Measurements from ENCODE around the gene CDC14A. TPM values are rescaled to one million over a fixed set of nuclear protein-coding genes. Genes with fewer than 3 reads are reported as not detected.

CDC14A gene
- total RNA-seq, 2 experiments from 2014 or later, result 4.9 to 7.2 TPM

GRCh38 chr1:100434831-100435230 lies 82.5 kb downstream of the CDC14A start:
- H3K79me2 ChIP-seq (ENCODE audit: insufficient read depth, low read depth, low read length), result no peaks in the 10 kb centered on the region
- ChIA-PET POLR2A (interaction anchor here (0.9 to 1.2 kb wide), 2 partner anchors 17 to 431 kb away, joined by 3 read pairs; no protein-coding TSS in a partner anchor), CTCF (ENCODE audit: unreplicated experiment) (no interaction called here)
- intact Hi-C loops (cut with micrococcal nuclease; ENCODE audit: unreplicated experiment), result no loop called here
- no peak overlapping the region for H3K4me2 ChIP-seq (ENCODE audit: low read length)
- no peak overlapping the region for H3K27ac ChIP-seq (ENCODE audit: low read depth, low read length, poor library complexity, severe bottlenecking)
- H3K9me2 ChIP-seq (ENCODE audit: insufficient read depth, low read length), result no peaks in the 10 kb centered on the region
- H4K20me1 ChIP-seq (ENCODE audit: insufficient read depth, low read length), result no peaks in the 10 kb centered on the region
- no peaks in the 10 kb centered on the region for H3K36me3 ChIP-seq (ENCODE audit: insufficient read depth, low read length)
- no TSS peak for BruUV-seq (replicated peaks)
- no peak for DNase-seq (ENCODE audit: low spot score)
- H3K4me3 ChIP-seq (ENCODE audit: low read depth, low read length, poor library complexity, severe bottlenecking), result no peak overlapping the region
- no peaks in the 10 kb centered on the region for H3K9me3 ChIP-seq (ENCODE audit: low read length)
- H2AFZ ChIP-seq (ENCODE audit: low read length), result no peak overlapping the region
- no peaks in the 10 kb centered on the region for H3K4me1 ChIP-seq (ENCODE audit: insufficient read depth, low read length, poor library complexity, severe bottlenecking)
- TF ChIP-seq CTCF (conservative IDR thresholded peaks at IDR 0.05; ENCODE audit: low read length), result no peak
- TF ChIP-seq EZH2phosphoT487 (IDR thresholded peaks at IDR 0.05; ENCODE audit: borderline replicate concordance, low read depth, low read length), result no peak

GRCh38 chr1:100438375-100438774 lies 86.1 kb downstream of the CDC14A start:
- BruUV-seq (replicated peaks), result no TSS peak
- Histone ChIP-seq H3K9me2 (ENCODE audit: insufficient read depth, low read length) (no peaks in the 10 kb centered on the region), H4K20me1 (ENCODE audit: insufficient read depth, low read length) (no peaks in the 10 kb centered on the region), H3K36me3 (ENCODE audit: insufficient read depth, low read length) (no peaks in the 10 kb centered on the region), H3K9me3 (ENCODE audit: low read length) (no peaks in the 10 kb centered on the region), H3K79me2 (ENCODE audit: insufficient read depth, low read depth, low read length) (no peaks in the 10 kb centered on the region), H3K27ac (ENCODE audit: low read depth, low read length, poor library complexity, severe bottlenecking) (no peak overlapping the region), H2AFZ (ENCODE audit: low read length) (no peak overlapping the region), H3K4me3 (ENCODE audit: low read depth, low read length, poor library complexity, severe bottlenecking) (no peak overlapping the region), H3K4me1 (ENCODE audit: insufficient read depth, low read length, poor library complexity, severe bottlenecking) (peaks cover 5% of the 10 kb centered on the region), H3K4me2 (ENCODE audit: low read length) (no peak overlapping the region)
- TF ChIP-seq CTCF (conservative IDR thresholded peaks at IDR 0.05; ENCODE audit: low read length) (no peak), EZH2phosphoT487 (IDR thresholded peaks at IDR 0.05; ENCODE audit: borderline replicate concordance, low read depth, low read length) (no peak)
- intact Hi-C loops (cut with micrococcal nuclease; ENCODE audit: unreplicated experiment), result no loop called here
- no peak for DNase-seq (ENCODE audit: low spot score)
- POLR2A ChIA-PET, result no interaction called here
- CTCF ChIA-PET (ENCODE audit: unreplicated experiment), result no interaction called here

- Histone ChIP-seq H2AFZ (ENCODE audit: low read length) (no peak overlapping the region), H3K9me2 (ENCODE audit: insufficient read depth, low read length) (no peaks in the 10 kb centered on the region), H3K36me3 (ENCODE audit: insufficient read depth, low read length) (no peaks in the 10 kb centered on the region), H3K79me2 (ENCODE audit: insufficient read depth, low read depth, low read length) (no peaks in the 10 kb centered on the region), H3K4me2 (ENCODE audit: low read length) (no peak overlapping the region), H3K4me1 (ENCODE audit: insufficient read depth, low read length, poor library complexity, severe bottlenecking) (peaks cover 8% of the 10 kb centered on the region), H3K27ac (ENCODE audit: low read depth, low read length, poor library complexity, severe bottlenecking) (no peak overlapping the region), H4K20me1 (ENCODE audit: insufficient read depth, low read length) (no peaks in the 10 kb centered on the region), H3K9me3 (ENCODE audit: low read length) (no peaks in the 10 kb centered on the region), H3K4me3 (ENCODE audit: low read depth, low read length, poor library complexity, severe bottlenecking) (no peak overlapping the region)
- DNase-seq (ENCODE audit: low spot score), result no peak
- TF ChIP-seq EZH2phosphoT487 (IDR thresholded peaks at IDR 0.05; ENCODE audit: borderline replicate concordance, low read depth, low read length) (no peak), CTCF (conservative IDR thresholded peaks at IDR 0.05; ENCODE audit: low read length) (no peak)
- intact Hi-C loops (cut with micrococcal nuclease; ENCODE audit: unreplicated experiment), result no loop called here
- POLR2A ChIA-PET, result no interaction called here
- no TSS peak for BruUV-seq (replicated peaks)
- CTCF ChIA-PET (ENCODE audit: unreplicated experiment), result no interaction called here
Measured at GRCh38 chr1:100438789-100439188, 86.5 kb downstream of the CDC14A start.
